H9 (cell line): ENCODE data around the gene BBIP1. TPM values are rescaled to one million over a fixed set of nuclear protein-coding genes. Genes with fewer than 3 reads are reported as not detected.

Experiments used
- DNase-seq: peaks from one replicate; pipeline ENCODE4 v3.0.0-alpha.2; 2017
- H2AFZ ChIP-seq: one replicate; pipeline ENCODE4 v1.6.1; 2013; ENCODE audit warnings: mild to moderate bottlenecking, low read length, control low read depth, moderate library complexity
- H2AK5ac ChIP-seq: 2 replicates; pipeline ENCODE4 v1.6.1; 2013; ENCODE audit warnings: low read length, control low read depth, mixed read lengths; ENCODE audit not compliant: insufficient read length
- H2BK120ac ChIP-seq: one replicate; pipeline ENCODE4 v1.6.1; 2013; ENCODE audit warnings: low read depth, mild to moderate bottlenecking, low read length, control low read depth, inconsistent platforms; ENCODE audit not compliant: poor library complexity, severe bottlenecking
- H2BK12ac ChIP-seq: 2 replicates; pipeline ENCODE4 v1.6.1; 2013; ENCODE audit warnings: low read length, control low read depth, mixed read lengths, low read depth; ENCODE audit not compliant: insufficient read length
- H2BK15ac ChIP-seq: 2 replicates; pipeline ENCODE4 v1.6.1; 2013; ENCODE audit warnings: low read depth, low read length, control low read depth
- H2BK20ac ChIP-seq: one replicate; pipeline ENCODE4 v1.6.1; 2013; ENCODE audit warnings: low read depth, mild to moderate bottlenecking, low read length, control low read depth, inconsistent platforms; ENCODE audit not compliant: poor library complexity, severe bottlenecking
- H2BK5ac ChIP-seq: 2 replicates; pipeline ENCODE4 v1.6.1; 2013; ENCODE audit warnings: low read length, control low read depth, mixed read lengths; ENCODE audit not compliant: insufficient read length
- H3K14ac ChIP-seq: 2 replicates; pipeline ENCODE4 v1.6.1; 2013; ENCODE audit warnings: low read length, control low read depth; ENCODE audit not compliant: insufficient read depth
- H3K18ac ChIP-seq: 2 replicates; pipeline ENCODE4 v1.6.1; 2013; ENCODE audit warnings: low read depth, mild to moderate bottlenecking, mixed read lengths, low read length, control low read depth; ENCODE audit not compliant: insufficient read length
- H3K23ac ChIP-seq: 2 replicates; pipeline ENCODE4 v1.6.1; 2013; ENCODE audit warnings: low read length, control low read depth, mixed read lengths, low read depth; ENCODE audit not compliant: insufficient read length
- H3K23me2 ChIP-seq: 2 replicates; pipeline ENCODE4 v1.6.1; 2013; ENCODE audit warnings: low read depth, mild to moderate bottlenecking, mixed read lengths, low read length, control low read depth; ENCODE audit not compliant: insufficient read length, poor library complexity, severe bottlenecking
- H3K27ac ChIP-seq: 2 replicates; pipeline ENCODE4 v1.5.1; 2013; ENCODE audit warnings: low read length, control low read depth, mixed read lengths, low read depth; ENCODE audit not compliant: insufficient read length
- H3K27me3 ChIP-seq: 2 replicates; pipeline ENCODE4 v1.6.1; 2013; ENCODE audit warnings: low read length, control low read depth, inconsistent platforms; ENCODE audit not compliant: insufficient read depth
- H3K4ac ChIP-seq: 2 replicates; pipeline ENCODE4 v1.6.1; 2013; ENCODE audit warnings: low read depth, mild to moderate bottlenecking, control low read depth, inconsistent platforms, low read length, moderate library complexity
- H3K4me1 ChIP-seq: 2 replicates; pipeline ENCODE4 v1.6.1; 2013; ENCODE audit warnings: low read length, control low read depth, inconsistent platforms; ENCODE audit not compliant: insufficient read depth
- H3K4me2 ChIP-seq: 2 replicates; pipeline ENCODE4 v1.6.1; 2013; ENCODE audit warnings: low read length, control low read depth, mixed read lengths; ENCODE audit not compliant: insufficient read length, insufficient read depth
- H3K56ac ChIP-seq: 2 replicates; pipeline ENCODE4 v1.6.1; 2013; ENCODE audit warnings: low read depth, mild to moderate bottlenecking, mixed read lengths, low read length, control low read depth; ENCODE audit not compliant: insufficient read length
- H3K79me1 ChIP-seq: 2 replicates; pipeline ENCODE4 v1.6.1; 2013; ENCODE audit warnings: low read depth, mild to moderate bottlenecking, moderate library complexity, low read length, control low read depth, inconsistent platforms; ENCODE audit not compliant: insufficient read depth, poor library complexity, severe bottlenecking
- H3K79me2 ChIP-seq: 2 replicates; pipeline ENCODE4 v1.6.1; 2013; ENCODE audit warnings: low read length, control low read depth, inconsistent platforms; ENCODE audit not compliant: insufficient read depth
- H3K9ac ChIP-seq: 2 replicates; pipeline ENCODE4 v1.6.1; 2013; ENCODE audit warnings: low read length, control low read depth, mixed read lengths; ENCODE audit not compliant: insufficient read length; ENCODE audit errors: extremely low read depth
- H3K9me3 ChIP-seq: one replicate; pipeline ENCODE4 v1.6.1; 2013; ENCODE audit warnings: low read depth, low read length, inconsistent platforms; ENCODE audit not compliant: control insufficient read depth
- H3T11ph ChIP-seq: one replicate; pipeline ENCODE4 v1.6.1; 2013; ENCODE audit warnings: mild to moderate bottlenecking, low read length, control low read depth, inconsistent platforms
- H4K20me1 ChIP-seq: one replicate; pipeline ENCODE4 v1.6.1; 2013; ENCODE audit not compliant: control insufficient read depth, insufficient read length, insufficient read depth
- H4K5ac ChIP-seq: 2 replicates; pipeline ENCODE4 v1.6.1; 2013; ENCODE audit warnings: low read depth, mild to moderate bottlenecking, mixed read lengths, low read length, control low read depth; ENCODE audit not compliant: insufficient read length
- H4K8ac ChIP-seq: replicated peaks from 2 replicates; pipeline ENCODE4 v1.6.1; 2013; ENCODE audit warnings: low read length, control low read depth, mixed read lengths, low read depth; ENCODE audit not compliant: insufficient read length
- H4K91ac ChIP-seq: 2 replicates; pipeline ENCODE4 v1.6.1; 2013; ENCODE audit warnings: low read depth, mild to moderate bottlenecking, moderate library complexity, mixed read lengths, low read length, control low read depth; ENCODE audit not compliant: insufficient read length
- H3K27ac Mint-ChIP-seq, 3 experiments: 2 replicates in 2 of 3; 3 replicates in 1 of 3; pipeline ENCODE4 v1.8.0; 2020 to 2021; ENCODE audit warnings: mixed read lengths in 3 of 3, mild to moderate bottlenecking in 1 of 3, moderate library complexity in 1 of 3
- H3K27me3 Mint-ChIP-seq: 2 replicates; pipeline ENCODE4 v1.8.0; 2021; ENCODE audit warnings: low read depth, mild to moderate bottlenecking, moderate library complexity, mixed read lengths
- H3K36me3 Mint-ChIP-seq, 3 experiments: 2 replicates in 2 of 3; 3 replicates in 1 of 3; pipeline ENCODE4 v1.8.0; 2020 to 2021; ENCODE audit warnings: low read depth in 3 of 3, mixed read lengths in 3 of 3; ENCODE audit not compliant: insufficient read depth in 1 of 3
- H3K4me1 Mint-ChIP-seq, 2 experiments: 2 replicates each; pipeline ENCODE4 v1.8.0; 2020; ENCODE audit warnings: mixed read lengths in 2 of 2
- H3K4me3 Mint-ChIP-seq, 2 experiments: 2 replicates in 1 of 2; 3 replicates in 1 of 2; pipeline ENCODE4 v1.8.0; 2020 to 2021; ENCODE audit warnings: mild to moderate bottlenecking in 2 of 2, mixed read lengths in 2 of 2, moderate library complexity in 1 of 2
- H3K9me3 Mint-ChIP-seq, 2 experiments: 2 replicates in 1 of 2; 3 replicates in 1 of 2; pipeline ENCODE4 v1.8.0; 2020; ENCODE audit warnings: mild to moderate bottlenecking in 2 of 2, mixed read lengths in 2 of 2, moderate library complexity in 1 of 2
- CTCF ChIP-seq: fragments of 200-600 bp; sonication (generic); conservative IDR thresholded peaks from 3 replicates; pipeline ENCODE4 v1.8.0; 2021; ENCODE audit warnings: antibody characterized with exemption, mild to moderate bottlenecking
- WGBS: extraction: QIAGEN DNeasy Blood & Tissue Kit; methylation state at CpG from one replicate; pipeline ENCODE4 v1.1.7; 2013; ENCODE audit warnings: missing lambda C conversion rate, low lambda C conversion rate, mixed read lengths; ENCODE audit not compliant: insufficient read length; ENCODE audit errors: extremely low coverage; 5-methylcytosine and 5-hydroxymethylcytosine counted together
- total RNA-seq: library from RNA; stranded (reverse); gene quantifications from 2 replicates; pipeline ENCODE4 v1.2.1, GENCODE V29; 2021

BBIP1 gene
- total RNA-seq, 1 experiment from 2014 or later = 18.8 TPM

DNA sequence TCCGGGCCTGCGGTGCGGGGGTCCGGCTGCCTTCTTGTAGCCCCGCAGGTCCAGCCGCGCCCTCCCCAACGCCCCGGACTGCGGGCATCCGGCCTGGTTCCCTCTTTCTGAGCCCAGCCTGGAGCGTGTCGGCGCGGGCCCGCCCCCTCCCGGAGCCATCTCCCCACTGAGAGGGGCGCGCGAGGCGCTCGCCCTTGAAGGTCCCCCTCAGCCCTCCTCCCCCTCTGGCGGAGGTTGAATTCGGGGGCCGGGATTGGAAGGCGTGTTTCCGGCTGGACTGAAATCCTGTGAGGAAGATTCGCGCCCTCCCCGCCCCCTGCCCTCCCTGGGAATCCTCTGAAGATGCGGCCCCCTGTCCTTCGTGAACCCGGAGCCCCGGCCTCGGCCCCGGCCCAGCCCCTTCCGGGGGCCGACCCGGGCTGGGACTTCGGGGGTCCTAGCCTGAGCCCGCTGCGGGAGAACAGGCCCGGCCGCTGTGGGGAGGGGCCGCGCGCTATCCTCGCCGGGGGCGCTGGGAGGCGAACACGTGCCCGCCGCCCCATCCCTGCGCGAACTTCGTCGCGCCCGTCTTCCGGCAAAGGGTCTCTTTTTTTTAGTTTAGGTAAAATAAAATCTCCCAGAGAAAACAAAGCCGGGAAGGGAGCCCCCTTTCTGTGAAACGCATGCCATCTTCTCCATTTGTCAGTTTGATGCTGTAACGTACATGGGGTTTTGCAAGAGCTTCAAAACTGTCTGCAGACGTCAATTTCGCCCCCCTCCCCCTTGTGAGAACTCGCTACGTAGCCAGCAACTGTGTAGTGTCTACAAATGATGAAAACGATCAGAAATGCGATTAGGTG is 46.6 kb downstream of the BBIP1 start:
- Histone ChIP-seq H3K23me2 (peaks cover 11% of the 10 kb centered on the region), H3K9ac (peak overlapping the region; percentile 68), H3K4ac (no peak overlapping the region), H4K5ac (no peak overlapping the region), H3K14ac (peak overlapping the region; percentile 78), H2BK20ac (no peak overlapping the region), H3K56ac (no peak overlapping the region), H4K8ac (no peak overlapping the region), H3K4me2 (peak overlapping the region; percentile 94), H2BK15ac (no peak overlapping the region), H3K18ac (peak overlapping the region; percentile 77), H3T11ph (no peak overlapping the region), H2AK5ac (no peak overlapping the region), H4K20me1 (no peaks in the 10 kb centered on the region), H4K91ac (no peak overlapping the region), H3K23ac (no peak overlapping the region), H3K27ac (no peak overlapping the region), H3K4me1 (no peaks in the 10 kb centered on the region; the same call in 1 of the 2 replicates), H3K79me2 (no peaks in the 10 kb centered on the region), H2BK12ac (no peak overlapping the region), H2AFZ (no peak overlapping the region), H3K9me3 (no peaks in the 10 kb centered on the region), H2BK120ac (no peak overlapping the region), H3K79me1 (no peaks in the 10 kb centered on the region), H3K27me3 (no peaks in the 10 kb centered on the region), H2BK5ac (no peak overlapping the region)
- no CpG with 5 or more reads among the region's 70 CpGs for WGBS
- peak; percentile 83 for DNase-seq
- TF ChIP-seq CTCF = peak; percentile 36; the same call in 2 of the 3 replicates
- Mint-ChIP-seq H3K27me3 (no peaks in the 10 kb centered on the region), H3K9me3 (no peaks in the 10 kb centered on the region; a peak in 1 of 5 replicates), H3K27ac (peak overlapping the region; percentile 83 to 96 (median 87); a peak in 5 of 7 replicates), H3K4me3 (peak overlapping the region; percentile 78 to 87), H3K4me1 (peaks cover 23 to 24% of the 10 kb centered on the region in 2 experiments), H3K36me3 (peaks cover 0 to 4% (median 0%) of the 10 kb centered on the region in 3 experiments; a peak in 1 of 7 replicates)
